ENCODE results near the gene GLDN. TPM values are rescaled to one million over a fixed set of nuclear protein-coding genes. Genes with fewer than 3 reads are reported as not detected.

Gene GLDN
- total RNA-seq, 1 donor from 2014 or later, result not detected

- no peak overlapping the region for H3K4me3 ChIP-seq (ENCODE audit: low read depth, low read length)
- no peak for DNase-seq (ENCODE audit: low read depth)
- TF ChIP-seq CTCF (conservative IDR thresholded peaks at IDR 0.05; ENCODE audit: low read depth, low read length), result no peak
Observed at GRCh38 chr15:51353976-51354375, 12.5 kb downstream of the GLDN start.

GRCh38 chr15:51355096-51355495 lies 13.6 kb downstream of the GLDN start:
- no peak for TF ChIP-seq CTCF (conservative IDR thresholded peaks at IDR 0.05; ENCODE audit: low read depth, low read length)
- no peak overlapping the region for H3K4me3 ChIP-seq (ENCODE audit: low read depth, low read length)
- no peak for DNase-seq (ENCODE audit: low read depth)

- no peak overlapping the region for H3K4me3 ChIP-seq (ENCODE audit: low read depth, low read length)
- TF ChIP-seq CTCF (conservative IDR thresholded peaks at IDR 0.05; ENCODE audit: low read depth, low read length), result no peak
- DNase-seq (ENCODE audit: low read depth), result no peak
Observed at GRCh38 chr15:51356147-51356546, 14.7 kb downstream of the GLDN start.

GRCh38 chr15:51356983-51357382 lies 15.5 kb downstream of the GLDN start:
- DNase-seq (ENCODE audit: low read depth), result no peak
- H3K4me3 ChIP-seq (ENCODE audit: low read depth, low read length), result no peak overlapping the region
- no peak for TF ChIP-seq CTCF (conservative IDR thresholded peaks at IDR 0.05; ENCODE audit: low read depth, low read length)

GRCh38 chr15:51359981-51360380 lies 18.5 kb downstream of the GLDN start:
- no peak for DNase-seq (ENCODE audit: low read depth)
- no peak for TF ChIP-seq CTCF (conservative IDR thresholded peaks at IDR 0.05; ENCODE audit: low read depth, low read length)
- H3K4me3 ChIP-seq (ENCODE audit: low read depth, low read length), result no peak overlapping the region

- no peak for TF ChIP-seq CTCF (conservative IDR thresholded peaks at IDR 0.05; ENCODE audit: low read depth, low read length)
- H3K4me3 ChIP-seq (ENCODE audit: low read depth, low read length), result no peak overlapping the region
- DNase-seq (ENCODE audit: low read depth), result no peak
Observed at GRCh38 chr15:51363383-51363782, 21.9 kb downstream of the GLDN start.

GRCh38 chr15:51365417-51365816 lies 24.0 kb downstream of the GLDN start:
- no peak overlapping the region for H3K4me3 ChIP-seq (ENCODE audit: low read depth, low read length)
- no peak for DNase-seq (ENCODE audit: low read depth)
- TF ChIP-seq CTCF (conservative IDR thresholded peaks at IDR 0.05; ENCODE audit: low read depth, low read length), result no peak

All from epithelial cell of proximal tubule (primary cell).